H1 (cell line): ENCODE measurements around the gene SPACA4. TPM values are rescaled to one million over a fixed set of nuclear protein-coding genes. Genes with fewer than 3 reads are reported as not detected.

Experiments used
- CTCF ChIA-PET: fragments of 300-600 bp; sonication (Branson Sonifier 250); formaldehyde crosslinking; loops from one replicate; lab custom pipeline; 2021; ENCODE audit not compliant: partially characterized antibody; lab: Charles Lee
- POLR2A ChIA-PET: fragments of 300-600 bp; sonication (Branson Sonifier 250); formaldehyde crosslinking; loops from one replicate; lab custom pipeline; 2021; ENCODE audit warnings: inconsistent platforms; ENCODE audit not compliant: partially characterized antibody; lab: Charles Lee
- DNase-seq, 2 experiments: peaks; one replicate each; pipeline versions ENCODE4 v3.0.0 to v3.0.0-alpha.2; 2010 to 2022; ENCODE audit warnings: low spot score in 2 of 2, low read depth in 1 of 2, mixed read lengths in 1 of 2
- FAIRE-seq: peaks from 2 replicates; lab custom pipeline; 2011; peaks lifted over from hg19 to GRCh38; lab: Jason Lieb, UNC
- H2AFZ ChIP-seq: 2 replicates; pipeline ENCODE4 v1.8.1; 2012; ENCODE audit warnings: low read length, inconsistent platforms
- H2AK5ac ChIP-seq: 2 replicates; pipeline ENCODE4 v1.6.1; 2013; ENCODE audit warnings: low read depth, low read length
- H2BK120ac ChIP-seq: replicated peaks from 2 replicates; pipeline ENCODE3; 2013; ENCODE audit warnings: low read depth, low read length, inconsistent platforms
- H2BK12ac ChIP-seq: 2 replicates; pipeline ENCODE4 v1.6.1; 2013; ENCODE audit warnings: low read depth, low read length
- H2BK15ac ChIP-seq: 2 replicates; pipeline ENCODE4 v1.6.1; 2013; ENCODE audit warnings: low read length
- H2BK20ac ChIP-seq: 2 replicates; pipeline ENCODE4 v1.6.1; 2013; ENCODE audit warnings: low read length
- H2BK5ac ChIP-seq: 2 replicates; pipeline ENCODE4 v1.6.1; 2013; ENCODE audit warnings: low read depth, low read length
- H3K14ac ChIP-seq: 2 replicates; pipeline ENCODE4 v1.6.1; 2013; ENCODE audit warnings: inconsistent platforms; ENCODE audit not compliant: insufficient read length
- H3K18ac ChIP-seq: 2 replicates; pipeline ENCODE4 v1.6.1; 2013; ENCODE audit warnings: low read length; ENCODE audit errors: extremely low read depth
- H3K23ac ChIP-seq: 2 replicates; pipeline ENCODE4 v1.6.1; 2013; ENCODE audit warnings: inconsistent platforms; ENCODE audit not compliant: insufficient read length
- H3K23me2 ChIP-seq: 2 replicates; pipeline ENCODE4 v1.6.1; 2013; ENCODE audit warnings: low read depth, low read length
- H3K27ac ChIP-seq: 2 replicates; pipeline ENCODE4 v1.6.1; 2011; ENCODE audit warnings: low read depth, low read length, inconsistent platforms
- H3K27me3 ChIP-seq, 4 experiments: replicated peaks in 1 of 4; 1 replicate in 1 of 4; 2 replicates in 3 of 4; pipeline versions ENCODE4 v1.6.1 to v1.8.1; 2011 to 2013; ENCODE audit warnings: low read length in 3 of 4, mild to moderate bottlenecking in 3 of 4, inconsistent platforms in 2 of 4, mixed read lengths in 2 of 4, moderate library complexity in 1 of 4; ENCODE audit not compliant: control insufficient read depth in 3 of 4, insufficient read depth in 3 of 4; ENCODE audit errors: extremely low read depth in 1 of 4
- H3K36me3 ChIP-seq, 4 experiments: 2 replicates each; pipeline versions ENCODE4 v1.6.1 to v1.8.1; 2011 to 2013; ENCODE audit warnings: mild to moderate bottlenecking in 4 of 4, low read length in 3 of 4, moderate library complexity in 2 of 4, control low read depth in 1 of 4, inconsistent platforms in 1 of 4; ENCODE audit not compliant: insufficient read depth in 4 of 4, control insufficient read depth in 2 of 4
- H3K4ac ChIP-seq: replicated peaks from 2 replicates; pipeline ENCODE3; 2013; ENCODE audit warnings: low read length, low read depth, mixed read lengths, inconsistent platforms; ENCODE audit not compliant: insufficient read length
- H3K4me1 ChIP-seq, 4 experiments: replicated peaks in 1 of 4; 1 replicate in 1 of 4; 2 replicates in 3 of 4; pipeline versions ENCODE4 v1.6.1 to v1.8.1; 2011 to 2013; ENCODE audit warnings: low read length in 3 of 4, inconsistent platforms in 2 of 4, mixed read lengths in 1 of 4; ENCODE audit not compliant: insufficient read depth in 4 of 4, control insufficient read depth in 3 of 4
- H3K4me2 ChIP-seq, 2 experiments: 2 replicates each; pipeline versions ENCODE4 v1.6.1 to v1.8.1; 2011 to 2013; ENCODE audit warnings: low read depth in 2 of 2, low read length in 2 of 2, control low read depth in 1 of 2, inconsistent platforms in 1 of 2, mild to moderate bottlenecking in 1 of 2; ENCODE audit not compliant: insufficient read depth in 1 of 2
- H3K4me3 ChIP-seq, 4 experiments: fragments of 200-600, 300-600 bp in 1 of 4; sonication (generic), shearing (Covaris generic), sonication (Bioruptor Twin) in 1 of 4; 2 replicates each; pipeline versions ENCODE4 v1.5.1 to v1.8.1; 2011 to 2016; ENCODE audit warnings: low read length in 4 of 4, low read depth in 3 of 4, control low read depth in 2 of 4, inconsistent platforms in 2 of 4, mild to moderate bottlenecking in 2 of 4, mixed read lengths in 1 of 4, moderate library complexity in 1 of 4; ENCODE audit not compliant: insufficient read depth in 2 of 4; ENCODE audit errors: extremely low read depth in 1 of 4
- H3K56ac ChIP-seq: replicated peaks from 2 replicates; pipeline ENCODE3; 2013; ENCODE audit warnings: low read depth, mild to moderate bottlenecking, mixed read lengths, low read length, inconsistent platforms; ENCODE audit not compliant: insufficient read length
- H3K79me1 ChIP-seq: 2 replicates; pipeline ENCODE4 v1.6.1; 2013; ENCODE audit warnings: low read depth, low read length, control low read depth
- H3K79me2 ChIP-seq, 2 experiments: 2 replicates each; pipeline versions ENCODE4 v1.6.1 to v1.8.1; 2012 to 2013; ENCODE audit warnings: low read length in 2 of 2, mild to moderate bottlenecking in 2 of 2, inconsistent platforms in 1 of 2; ENCODE audit not compliant: insufficient read depth in 2 of 2, control insufficient read depth in 1 of 2
- H3K9ac ChIP-seq, 4 experiments: replicated peaks in 1 of 4; 1 replicate in 1 of 4; 2 replicates in 3 of 4; pipeline versions ENCODE4 v1.6.1 to v1.8.1; 2011 to 2013; ENCODE audit warnings: low read depth in 3 of 4, low read length in 3 of 4, control low read depth in 2 of 4, mild to moderate bottlenecking in 2 of 4, moderate library complexity in 2 of 4, inconsistent platforms in 1 of 4; ENCODE audit errors: extremely low read depth in 1 of 4
- H3K9me3 ChIP-seq, 2 experiments: 2 replicates each; pipeline versions ENCODE4 v1.6.1 to v1.8.1; 2012 to 2013; ENCODE audit warnings: mild to moderate bottlenecking in 2 of 2, moderate library complexity in 2 of 2, control low read depth in 1 of 2, inconsistent platforms in 1 of 2, low read depth in 1 of 2, low read length in 1 of 2, mixed read lengths in 1 of 2; ENCODE audit not compliant: insufficient read depth in 2 of 2
- H4K20me1 ChIP-seq, 2 experiments: replicated peaks in 1 of 2; 2 replicates each; pipeline versions ENCODE3 to v1.8.1; 2011 to 2013; ENCODE audit warnings: inconsistent platforms in 2 of 2, low read length in 2 of 2, mild to moderate bottlenecking in 1 of 2; ENCODE audit not compliant: insufficient read depth in 2 of 2, control insufficient read depth in 1 of 2
- H4K5ac ChIP-seq: 2 replicates; pipeline ENCODE4 v1.6.1; 2013; ENCODE audit warnings: low read length, low read depth, mixed read lengths, inconsistent platforms; ENCODE audit not compliant: insufficient read length
- H4K8ac ChIP-seq: 2 replicates; pipeline ENCODE4 v1.8.0; 2013; ENCODE audit warnings: mild to moderate bottlenecking, moderate library complexity, low read length, inconsistent platforms; ENCODE audit not compliant: insufficient read depth; ENCODE audit errors: extremely low read depth
- H4K91ac ChIP-seq: replicated peaks from 2 replicates; pipeline ENCODE3; 2013; ENCODE audit warnings: low read length, mixed read lengths, inconsistent platforms; ENCODE audit not compliant: insufficient read length
- CEBPB ChIP-seq: IDR thresholded peaks from 2 replicates; pipeline ENCODE4 v1.6.1; 2012; ENCODE audit warnings: low read depth, low read length
- POLR2A ChIP-seq, 2 experiments: IDR thresholded peaks; 1 replicate in 1 of 2; 2 replicates in 1 of 2; pipeline ENCODE4 v1.6.1; 2011; ENCODE audit warnings: low read depth in 2 of 2, low read length in 2 of 2, mild to moderate bottlenecking in 2 of 2; ENCODE audit errors: control extremely low read depth in 1 of 2
- TAF1 ChIP-seq: IDR thresholded peaks from 2 replicates; pipeline ENCODE4 v1.6.1; 2011; ENCODE audit warnings: mild to moderate bottlenecking, low read depth, low read length
- WGBS, 2 experiments: shearing (Covaris generic) in 1 of 2; methylation state at CpG; one replicate each; pipeline versions ENCODE4 v1.1.6 to v1.1.7; 2013 to 2015; ENCODE audit warnings: low lambda C conversion rate in 2 of 2, mixed read lengths in 2 of 2, inconsistent platforms in 1 of 2, low coverage in 1 of 2, missing lambda C conversion rate in 1 of 2; ENCODE audit not compliant: insufficient replicate concordance in 2 of 2, insufficient coverage in 1 of 2, insufficient read length in 1 of 2; ENCODE audit errors: extremely low coverage in 1 of 2, missing lambda C conversion rate in 1 of 2; 5-methylcytosine and 5-hydroxymethylcytosine counted together
- polyA plus RNA-seq, 7 experiments: library from polyadenylated mRNA; depleted of rRNA in 3 of 7; stranded (reverse) in 5 of 7; unstranded in 2 of 7; fragments of >200 nt in 5 of 7; fragments of 200-250 nt in 2 of 7; gene quantifications; 1 replicate in 5 of 7; 2 replicates in 1 of 7; 4 replicates in 1 of 7; pipeline versions ENCODE4 v1.2.1 to v1.2.3, GENCODE V29; 2011 to 2013; ENCODE audit warnings: missing spikeins in 2 of 7, mixed read lengths in 2 of 7
- total RNA-seq: library from RNA; stranded (reverse); fragmentation: NEBNext Ultra II Directional; extraction: Animal tissue kit (Norgen Biotek cat#: 25700); gene quantifications from 2 replicates; pipeline ENCODE4 v1.2.1, GENCODE V29; 2021
- TF ChIP-seq, protein P1 (sequence below): IDR thresholded peaks from 2 replicates; pipeline ENCODE4 v1.6.1; 2011; ENCODE audit warnings: low read length, improper control_type of control experiment
- TF ChIP-seq, protein P2 (sequence below): IDR thresholded peaks from 2 replicates; pipeline ENCODE4 v1.6.1; 2012; ENCODE audit warnings: inconsistent platforms
- TF ChIP-seq, protein P3 (sequence below): IDR thresholded peaks from 2 replicates; pipeline ENCODE4 v1.6.1; 2012; ENCODE audit warnings: low read length, inconsistent platforms

The SPACA4 gene
- total and polyA plus RNA-seq, 2 of the 8 experiments (the other 6 are each of a cell fraction or from before 2014, with no cell fraction given), result not detected

DNA sequence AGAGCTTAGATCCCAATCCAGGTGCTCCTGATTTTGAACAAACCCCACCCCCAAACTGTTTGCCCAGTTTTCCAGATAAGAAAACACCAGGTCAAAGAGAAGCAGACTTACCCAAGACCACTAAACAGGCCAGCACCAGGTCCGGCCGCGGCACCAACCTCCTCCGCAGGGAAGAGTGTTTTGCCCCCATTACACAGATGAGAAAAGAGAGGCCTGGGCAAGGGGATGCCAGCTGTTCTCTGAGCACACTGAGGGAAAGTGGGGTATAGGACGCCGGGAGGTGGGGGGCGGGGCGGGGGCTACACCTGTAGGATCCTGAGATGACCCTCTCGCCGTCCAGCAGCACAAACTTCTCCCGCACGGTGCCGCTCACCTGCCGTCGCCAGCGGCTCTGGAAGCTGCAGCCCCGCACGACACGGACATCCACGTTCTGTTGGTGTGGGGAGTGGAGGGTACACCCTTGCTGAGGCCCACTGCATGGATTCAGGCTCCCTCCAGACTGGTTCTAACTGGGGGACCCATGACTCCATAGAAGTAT, 3.1 kb downstream of the SPACA4 start:
- H3K4me1 ChIP-seq, result peaks cover 0 to 13% (median 8%) of the 10 kb centered on the region in 4 experiments; a peak in 5 of 7 replicates
- ChIA-PET POLR2A (interaction anchor here (0.6 to 30.9 kb wide), 13 partner anchors 3 to 129 kb away, joined by 3 to 788 read pairs (median 5); partner anchors contain the start of genes DBP, FAM83E, RPL18 and SPACA4), CTCF (interaction anchor here (0.6 to 7.0 kb wide), 11 partner anchors 8 to 295 kb away, joined by 3 to 143 read pairs (median 5); partner anchors contain the start of genes RPL18 and SPHK2)
- H3K9ac ChIP-seq, result no peak overlapping the region
- no peak overlapping the region for H3K23ac ChIP-seq
- no peak overlapping the region for H4K91ac ChIP-seq
- H3K27me3 ChIP-seq, result no peaks in the 10 kb centered on the region
- no peak overlapping the region for H3K56ac ChIP-seq
- no peak overlapping the region for H3K14ac ChIP-seq
- H2BK20ac ChIP-seq, result no peak overlapping the region
- H2AK5ac ChIP-seq, result no peak overlapping the region
- no peak overlapping the region for H3K27ac ChIP-seq
- no peaks in the 10 kb centered on the region for H3K79me1 ChIP-seq
- no peaks in the 10 kb centered on the region for H3K9me3 ChIP-seq
- no peak overlapping the region for H2AFZ ChIP-seq
- 94% methylated on average over 17 of the region's 20 CpGs; no CpG with 5 or more reads in 1 of the 2 experiments for WGBS, 2 experiments
- H4K8ac ChIP-seq, result no peak overlapping the region
- H3K4me2 ChIP-seq, result no peak overlapping the region
- no peak for TF ChIP-seq TAF1
- TF ChIP-seq, protein P1, sequence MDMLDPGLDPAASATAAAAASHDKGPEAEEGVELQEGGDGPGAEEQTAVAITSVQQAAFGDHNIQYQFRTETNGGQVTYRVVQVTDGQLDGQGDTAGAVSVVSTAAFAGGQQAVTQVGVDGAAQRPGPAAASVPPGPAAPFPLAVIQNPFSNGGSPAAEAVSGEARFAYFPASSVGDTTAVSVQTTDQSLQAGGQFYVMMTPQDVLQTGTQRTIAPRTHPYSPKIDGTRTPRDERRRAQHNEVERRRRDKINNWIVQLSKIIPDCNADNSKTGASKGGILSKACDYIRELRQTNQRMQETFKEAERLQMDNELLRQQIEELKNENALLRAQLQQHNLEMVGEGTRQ, result no peak
- no peak for TF ChIP-seq POLR2A (IDR thresholded peaks at IDR 0.05; ENCODE audit: control extremely low read depth in 1 of 2, low read depth in 2 of 2, low read length in 2 of 2)
- no peak for TF ChIP-seq CEBPB
- TF ChIP-seq, protein P2, sequence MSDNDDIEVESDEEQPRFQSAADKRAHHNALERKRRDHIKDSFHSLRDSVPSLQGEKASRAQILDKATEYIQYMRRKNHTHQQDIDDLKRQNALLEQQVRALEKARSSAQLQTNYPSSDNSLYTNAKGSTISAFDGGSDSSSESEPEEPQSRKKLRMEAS, result no peak
- TF ChIP-seq, protein P3, sequence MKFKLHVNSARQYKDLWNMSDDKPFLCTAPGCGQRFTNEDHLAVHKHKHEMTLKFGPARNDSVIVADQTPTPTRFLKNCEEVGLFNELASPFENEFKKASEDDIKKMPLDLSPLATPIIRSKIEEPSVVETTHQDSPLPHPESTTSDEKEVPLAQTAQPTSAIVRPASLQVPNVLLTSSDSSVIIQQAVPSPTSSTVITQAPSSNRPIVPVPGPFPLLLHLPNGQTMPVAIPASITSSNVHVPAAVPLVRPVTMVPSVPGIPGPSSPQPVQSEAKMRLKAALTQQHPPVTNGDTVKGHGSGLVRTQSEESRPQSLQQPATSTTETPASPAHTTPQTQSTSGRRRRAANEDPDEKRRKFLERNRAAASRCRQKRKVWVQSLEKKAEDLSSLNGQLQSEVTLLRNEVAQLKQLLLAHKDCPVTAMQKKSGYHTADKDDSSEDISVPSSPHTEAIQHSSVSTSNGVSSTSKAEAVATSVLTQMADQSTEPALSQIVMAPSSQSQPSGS, result no peak
- H2BK15ac ChIP-seq, result no peak overlapping the region
- no peaks in the 10 kb centered on the region for H3K79me2 ChIP-seq
- no peak overlapping the region for H3K4ac ChIP-seq
- no peak overlapping the region for H3K18ac ChIP-seq
- FAIRE-seq, result no peak
- no peak overlapping the region for H2BK120ac ChIP-seq
- H2BK12ac ChIP-seq, result no peak overlapping the region
- no peaks in the 10 kb centered on the region; a peak in 1 of 8 replicates for H3K36me3 ChIP-seq
- no peak for DNase-seq
- H4K5ac ChIP-seq, result no peak overlapping the region
- no peak overlapping the region for H2BK5ac ChIP-seq
- H4K20me1 ChIP-seq, result peaks cover 0 to 11% of the 10 kb centered on the region in 2 experiments
- no peak overlapping the region for H3K4me3 ChIP-seq
- H3K23me2 ChIP-seq, result no peaks in the 10 kb centered on the region
